ENCODE results near the gene MGRN1.

MGRN1 gene

GRCh38 chr16:4654964-4655590 is 30.5 kb downstream of the MGRN1 start:
- TF ChIP-seq ZBTB7A (IDR thresholded peaks at IDR 0.05; ENCODE audit: low read depth) = no peak
- no peak for TF ChIP-seq REST (IDR thresholded peaks at IDR 0.05; ENCODE audit: low read depth)
- TF ChIP-seq, protein P1, sequence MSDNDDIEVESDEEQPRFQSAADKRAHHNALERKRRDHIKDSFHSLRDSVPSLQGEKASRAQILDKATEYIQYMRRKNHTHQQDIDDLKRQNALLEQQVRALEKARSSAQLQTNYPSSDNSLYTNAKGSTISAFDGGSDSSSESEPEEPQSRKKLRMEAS (IDR thresholded peaks at IDR 0.05) = no peak
- no peak for TF ChIP-seq TCF12 (IDR thresholded peaks at IDR 0.05; ENCODE audit: low read depth)
- no peak for TF ChIP-seq CREB1 (IDR thresholded peaks at IDR 0.05; ENCODE audit: low read depth)
- TF ChIP-seq TEAD4 (IDR thresholded peaks at IDR 0.05) = no peak

- TF ChIP-seq EP300 (IDR thresholded peaks at IDR 0.05; ENCODE audit: borderline replicate concordance) (no peak), REST (IDR thresholded peaks at IDR 0.05; ENCODE audit: low read depth) (no peak), EGR1 (IDR thresholded peaks at IDR 0.05) (no peak), NFIC (IDR thresholded peaks at IDR 0.05) (no peak), ZBTB7A (IDR thresholded peaks at IDR 0.05; ENCODE audit: low read depth) (no peak), TAF1 (IDR thresholded peaks at IDR 0.05; ENCODE audit: low read depth) (no peak), USF1 (IDR thresholded peaks at IDR 0.05) (no peak), FOXM1 (IDR thresholded peaks at IDR 0.05; ENCODE audit: borderline replicate concordance, low read depth) (no peak), TEAD4 (IDR thresholded peaks at IDR 0.05) (no peak), YY1 (IDR thresholded peaks at IDR 0.05; ENCODE audit: low read depth) (no peak), RAD21 (IDR thresholded peaks at IDR 0.05; ENCODE audit: low read depth) (no peak), TCF12 (IDR thresholded peaks at IDR 0.05; ENCODE audit: low read depth) (no peak), CREB1 (IDR thresholded peaks at IDR 0.05; ENCODE audit: low read depth) (no peak), CEBPB (IDR thresholded peaks at IDR 0.05) (no peak)
- TF ChIP-seq, protein P1 (IDR thresholded peaks at IDR 0.05) = no peak
Observed at GRCh38 chr16:4655801-4656200, 31.2 kb downstream of the MGRN1 start.

DNA sequence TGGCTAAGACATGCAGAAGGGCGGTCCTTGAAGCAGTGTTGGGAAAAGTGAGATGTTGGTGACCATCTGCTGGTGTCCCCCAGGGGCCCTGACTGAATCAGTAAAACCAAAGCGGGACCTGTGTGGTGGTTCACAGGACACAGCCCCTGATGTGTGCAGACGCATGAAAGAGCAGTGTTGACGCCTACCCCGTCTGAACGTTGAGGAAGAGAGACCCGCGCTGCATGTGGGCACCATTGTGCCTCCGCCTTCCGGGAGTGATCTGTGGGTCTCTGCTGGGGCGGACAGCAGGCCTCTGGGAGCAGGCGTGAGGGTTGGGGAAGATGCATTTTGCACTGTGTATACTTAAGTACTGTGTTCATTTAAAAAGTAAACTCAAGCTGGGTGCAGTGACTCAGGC is 31.6 kb downstream of the MGRN1 start:
- TF ChIP-seq USF1 (IDR thresholded peaks at IDR 0.05) (no peak), YY1 (IDR thresholded peaks at IDR 0.05; ENCODE audit: low read depth) (no peak), TAF1 (IDR thresholded peaks at IDR 0.05; ENCODE audit: low read depth) (no peak), TCF12 (IDR thresholded peaks at IDR 0.05; ENCODE audit: low read depth) (no peak), NFIC (IDR thresholded peaks at IDR 0.05) (no peak), ZBTB7A (IDR thresholded peaks at IDR 0.05; ENCODE audit: low read depth) (no peak), CEBPB (IDR thresholded peaks at IDR 0.05) (no peak), RAD21 (IDR thresholded peaks at IDR 0.05; ENCODE audit: low read depth) (no peak), TEAD4 (IDR thresholded peaks at IDR 0.05) (no peak), EGR1 (IDR thresholded peaks at IDR 0.05) (no peak), CREB1 (IDR thresholded peaks at IDR 0.05; ENCODE audit: low read depth) (no peak), FOXM1 (IDR thresholded peaks at IDR 0.05; ENCODE audit: borderline replicate concordance, low read depth) (no peak), REST (IDR thresholded peaks at IDR 0.05; ENCODE audit: low read depth) (no peak), EP300 (IDR thresholded peaks at IDR 0.05; ENCODE audit: borderline replicate concordance) (no peak)
- TF ChIP-seq, protein P1 (IDR thresholded peaks at IDR 0.05) = no peak

Measured in Ishikawa (cell line).